GM23338 (cell line): ENCODE results near the gene MEF2D. TPM values are rescaled to one million over a fixed set of nuclear protein-coding genes. Genes with fewer than 3 reads are reported as not detected.

Experiments used
- ATAC-seq: fragments of 200-7000 bp; cut with Tn5 transposase; 3 replicates; pipeline ENCODE4 v1.9.1; 2020
- DNase-seq: peaks from one replicate; pipeline ENCODE4 v3.0.0-alpha.2; 2015; ENCODE audit warnings: low spot score
- H2AFZ ChIP-seq: fragments of 200-600 bp; sonication (generic); 2 replicates; pipeline ENCODE4 v1.8.0; 2016; ENCODE audit warnings: antibody characterized with exemption, mild to moderate bottlenecking, moderate library complexity
- H3F3A ChIP-seq: fragments of 200-600 bp; sonication (generic); replicated peaks from 2 replicates; pipeline ENCODE4 v1.8.0; 2017; ENCODE audit warnings: antibody characterized with exemption, mixed run types, low read depth
- H3K27ac ChIP-seq: fragments of 200-600 bp; sonication (generic); 2 replicates; pipeline ENCODE4 v1.6.1; 2016; ENCODE audit warnings: low read depth
- H3K27me3 ChIP-seq: fragments of 200-600 bp; sonication (generic); 2 replicates; pipeline ENCODE4 v1.8.0; 2016; ENCODE audit warnings: mild to moderate bottlenecking, mixed run types, moderate library complexity; ENCODE audit not compliant: insufficient read depth
- H3K36me3 ChIP-seq: fragments of 200-600 bp; sonication (generic); 2 replicates; pipeline ENCODE4 v1.8.0; 2016; ENCODE audit warnings: mild to moderate bottlenecking; ENCODE audit not compliant: insufficient read depth
- H3K4me1 ChIP-seq: fragments of 200-600 bp; sonication (generic); 2 replicates; pipeline ENCODE4 v1.8.0; 2016; ENCODE audit warnings: mild to moderate bottlenecking, moderate library complexity; ENCODE audit not compliant: insufficient read depth
- H3K4me2 ChIP-seq: fragments of 200-600 bp; sonication (generic); 2 replicates; pipeline ENCODE4 v1.7.1; 2017; ENCODE audit warnings: mixed run types
- H3K4me3 ChIP-seq: fragments of 200-600 bp; sonication (generic); 2 replicates; pipeline ENCODE4 v1.6.1; 2016; ENCODE audit warnings: mixed run types
- H3K79me2 ChIP-seq: fragments of 200-600 bp; sonication (generic); replicated peaks from 2 replicates; pipeline ENCODE4 v1.8.0; 2017; ENCODE audit warnings: mild to moderate bottlenecking; ENCODE audit not compliant: insufficient read depth
- H3K9me2 ChIP-seq: fragments of 200-600 bp; sonication (generic); 2 replicates; pipeline ENCODE4 v1.8.0; 2017; ENCODE audit not compliant: insufficient read depth
- H4K20me1 ChIP-seq: fragments of 200-600 bp; sonication (generic); replicated peaks from 2 replicates; pipeline ENCODE4 v1.8.0; 2017; ENCODE audit warnings: mild to moderate bottlenecking; ENCODE audit not compliant: insufficient read depth
- H3K27ac Mint-ChIP-seq: 2 replicates; pipeline ENCODE4 v1.8.0; 2020; ENCODE audit warnings: inconsistent platforms, mild to moderate bottlenecking, moderate library complexity, mixed read lengths
- H3K27me3 Mint-ChIP-seq: 3 replicates; pipeline ENCODE4 v1.8.0; 2022; ENCODE audit warnings: low read depth, mild to moderate bottlenecking, moderate library complexity, mixed read lengths, inconsistent platforms; ENCODE audit not compliant: insufficient read depth, poor library complexity
- H3K36me3 Mint-ChIP-seq: 3 replicates; pipeline ENCODE4 v1.8.0; 2021; ENCODE audit warnings: low read depth, mild to moderate bottlenecking, inconsistent platforms, moderate library complexity, mixed read lengths
- H3K4me1 Mint-ChIP-seq: 3 replicates; pipeline ENCODE4 v1.8.0; 2020; ENCODE audit warnings: mild to moderate bottlenecking, inconsistent platforms, mixed read lengths
- H3K4me3 Mint-ChIP-seq: 3 replicates; pipeline ENCODE4 v1.8.0; 2021; ENCODE audit warnings: moderate library complexity, mild to moderate bottlenecking, inconsistent platforms, mixed read lengths
- H3K9me3 Mint-ChIP-seq: 3 replicates; pipeline ENCODE4 v1.8.0; 2020; ENCODE audit warnings: moderate library complexity, mild to moderate bottlenecking, inconsistent platforms, mixed read lengths
- CREB1 ChIP-seq: fragments of 250-450 bp; sonication (Bioruptor Pico); IDR thresholded peaks from 2 replicates; pipeline ENCODE4 v1.5.0; 2020; ENCODE audit warnings: low read depth, mild to moderate bottlenecking, moderate library complexity
- EZH2phosphoT487 ChIP-seq: fragments of 200-600 bp; sonication (generic); IDR thresholded peaks from one replicate; pipeline ENCODE4 v1.8.1; 2018; ENCODE audit warnings: antibody characterized with exemption; ENCODE audit not compliant: unreplicated experiment
- JUNB ChIP-seq: IDR thresholded peaks from one replicate; pipeline ENCODE4 v1.6.1; 2016; ENCODE audit warnings: antibody characterized with exemption; ENCODE audit not compliant: unreplicated experiment
- NANOG ChIP-seq: IDR thresholded peaks from 2 replicates; pipeline ENCODE4 v1.6.1; 2016; ENCODE audit warnings: antibody characterized with exemption, borderline replicate concordance
- POLR2AphosphoS5 ChIP-seq: IDR thresholded peaks from 2 replicates; pipeline ENCODE4 v1.6.1; 2016; ENCODE audit warnings: antibody characterized with exemption, low read depth
- ZNF114 ChIP-seq: fragments of 250-450 bp; sonication (Bioruptor Pico); IDR thresholded peaks from 2 replicates; pipeline ENCODE4 v1.5.0; 2020; ENCODE audit warnings: mild to moderate bottlenecking, moderate library complexity
- ZNF331 ChIP-seq: fragments of 250-450 bp; sonication (Bioruptor Pico); IDR thresholded peaks from 2 replicates; pipeline ENCODE4 v1.5.0; 2020; ENCODE audit warnings: low read depth, mild to moderate bottlenecking, moderate library complexity
- polyA plus RNA-seq: library from polyadenylated mRNA; unstranded; fragments of >200 nt; fragmentation: Nextera tagmentation; extraction: Ambion mirVana; gene quantifications from 2 replicates; pipeline ENCODE4 v1.2.1, GENCODE V29; 2016
- total RNA-seq: library from RNA; depleted of rRNA; stranded (reverse); fragments of >200 nt; shearing (Covaris generic); gene quantifications from 2 replicates; pipeline ENCODE4 v1.2.3, GENCODE V29; 2014
- TF ChIP-seq, protein P1 (sequence below): IDR thresholded peaks from 2 replicates; pipeline ENCODE4 v1.6.1; 2016; ENCODE audit warnings: antibody characterized with exemption
- TF ChIP-seq, protein P2 (sequence below), 2 experiments: fragments of 200-600 bp in 1 of 2; sonication (generic) in 1 of 2; conservative IDR thresholded peaks; 2 replicates each; pipeline versions ENCODE4 v1.5.1 to v1.6.1; 2016 to 2017; ENCODE audit warnings: antibody characterized with exemption in 2 of 2, low read depth in 2 of 2, mild to moderate bottlenecking in 2 of 2, moderate library complexity in 1 of 2

Gene MEF2D
- total and polyA plus RNA-seq, 2 experiments from 2014 or later, result 10.6 to 15.5 TPM

DNA sequence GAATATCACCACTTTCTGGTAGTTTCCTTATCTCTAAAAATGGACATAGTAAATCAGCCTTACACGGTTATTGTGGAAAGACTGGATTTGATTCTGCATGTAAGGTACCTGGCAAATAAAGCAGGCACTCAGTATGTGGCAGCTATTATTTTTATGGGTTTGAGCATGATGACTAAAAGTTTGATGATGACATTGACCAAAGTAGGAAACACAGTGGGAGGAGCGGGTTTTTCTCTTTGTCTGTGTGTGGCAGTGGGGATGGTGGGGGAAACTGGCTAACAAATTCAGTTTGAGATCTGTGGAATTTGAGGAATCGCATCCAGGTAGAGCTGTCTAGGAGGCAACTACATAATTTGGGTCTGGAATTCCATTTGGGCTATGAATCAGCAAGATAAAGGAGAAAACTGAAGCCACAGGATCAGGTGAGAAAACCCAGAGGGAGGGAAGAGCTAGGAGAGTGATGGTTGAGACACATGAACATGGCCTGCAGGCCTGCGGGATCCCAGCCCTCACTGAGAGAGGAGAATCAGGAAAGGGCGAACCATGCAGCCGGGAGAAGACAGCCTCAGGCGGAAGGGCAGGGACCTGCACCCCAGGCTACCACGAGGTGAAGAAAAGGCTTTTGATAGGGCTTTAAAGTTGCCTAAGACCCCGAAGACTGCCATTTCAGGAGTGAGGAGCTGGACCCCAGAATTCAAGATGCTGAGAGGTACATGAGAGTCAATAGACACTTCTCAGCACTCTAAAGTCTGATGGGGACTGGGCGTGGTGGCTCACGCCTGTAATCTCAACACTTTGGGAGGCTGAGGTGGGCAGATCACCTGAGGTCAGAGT lies 52.2 kb downstream of the MEF2D start:
- H3K4me2 ChIP-seq, result no peak overlapping the region
- Mint-ChIP-seq H3K4me3 (no peak overlapping the region), H3K9me3 (no peaks in the 10 kb centered on the region), H3K36me3 (no peaks in the 10 kb centered on the region), H3K27me3 (peaks cover 7% of the 10 kb centered on the region), H3K4me1 (peaks cover 10% of the 10 kb centered on the region), H3K27ac (no peak overlapping the region)
- no peak overlapping the region for H3K27ac ChIP-seq
- DNase-seq (peak; percentile 52), ATAC-seq (no peak; the same call in 2 of the 3 replicates)
- peaks cover 15% of the 10 kb centered on the region for H3K27me3 ChIP-seq
- H3F3A ChIP-seq, result no peaks in the 10 kb centered on the region
- no peaks in the 10 kb centered on the region for H3K36me3 ChIP-seq
- H4K20me1 ChIP-seq, result no peaks in the 10 kb centered on the region
- TF ChIP-seq NANOG (no peak), ZNF331 (CRISPR knock-in tag) (no peak), ZNF114 (no peak), POLR2AphosphoS5 (no peak), CREB1 (no peak), JUNB (no peak), EZH2phosphoT487 (no peak)
- TF ChIP-seq, protein P1, sequence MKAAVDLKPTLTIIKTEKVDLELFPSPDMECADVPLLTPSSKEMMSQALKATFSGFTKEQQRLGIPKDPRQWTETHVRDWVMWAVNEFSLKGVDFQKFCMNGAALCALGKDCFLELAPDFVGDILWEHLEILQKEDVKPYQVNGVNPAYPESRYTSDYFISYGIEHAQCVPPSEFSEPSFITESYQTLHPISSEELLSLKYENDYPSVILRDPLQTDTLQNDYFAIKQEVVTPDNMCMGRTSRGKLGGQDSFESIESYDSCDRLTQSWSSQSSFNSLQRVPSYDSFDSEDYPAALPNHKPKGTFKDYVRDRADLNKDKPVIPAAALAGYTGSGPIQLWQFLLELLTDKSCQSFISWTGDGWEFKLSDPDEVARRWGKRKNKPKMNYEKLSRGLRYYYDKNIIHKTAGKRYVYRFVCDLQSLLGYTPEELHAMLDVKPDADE, result no peak
- peak overlapping the region; percentile 28 for H2AFZ ChIP-seq
- no peak overlapping the region for H3K4me3 ChIP-seq
- no peaks in the 10 kb centered on the region for H3K9me2 ChIP-seq
- H3K79me2 ChIP-seq, result no peaks in the 10 kb centered on the region
- peaks cover 6% of the 10 kb centered on the region; the same call in 1 of the 2 replicates for H3K4me1 ChIP-seq

DNA sequence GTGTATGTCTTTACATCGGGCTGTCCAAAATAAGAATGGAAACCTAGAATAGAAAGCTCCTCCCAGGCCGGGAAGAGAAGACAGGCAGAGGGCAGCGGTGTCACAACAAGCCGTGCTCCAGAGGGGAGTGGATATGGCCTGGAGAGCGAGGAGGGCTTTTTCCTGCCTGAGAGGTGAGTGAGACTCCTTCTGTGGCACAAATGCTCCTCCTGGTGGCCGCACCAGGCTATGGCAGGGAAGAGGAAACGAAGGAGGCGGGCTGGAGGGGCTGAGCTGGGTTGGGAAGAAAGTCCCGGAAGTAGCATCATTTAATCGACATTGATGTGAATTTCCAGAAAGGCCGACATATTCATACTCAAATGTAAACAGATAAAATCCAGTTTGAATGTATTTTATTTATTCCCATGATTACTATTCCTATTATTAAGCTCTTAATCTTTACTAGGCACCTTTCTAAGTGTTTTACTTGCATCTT lies 54.7 kb downstream of the MEF2D start:
- Histone ChIP-seq H3K27ac (no peak overlapping the region), H3K36me3 (no peaks in the 10 kb centered on the region), H3K79me2 (no peaks in the 10 kb centered on the region), H3K9me2 (no peaks in the 10 kb centered on the region), H3K4me3 (no peak overlapping the region), H3K4me2 (no peak overlapping the region), H2AFZ (no peak overlapping the region), H4K20me1 (peaks cover 2% of the 10 kb centered on the region; the same call in 1 of the 2 replicates), H3K4me1 (peaks cover 5% of the 10 kb centered on the region), H3F3A (peaks cover 6% of the 10 kb centered on the region; the same call in 1 of the 2 replicates), H3K27me3 (peaks cover 41% of the 10 kb centered on the region)
- H3K9me3 Mint-ChIP-seq, result no peaks in the 10 kb centered on the region
- H3K4me1 Mint-ChIP-seq, result peaks cover 10% of the 10 kb centered on the region
- ATAC-seq (peak; percentile 97), DNase-seq (peak; percentile 93)
- H3K36me3 Mint-ChIP-seq, result no peaks in the 10 kb centered on the region
- TF ChIP-seq CREB1 (peak; percentile 39; the same call in 1 of the 2 replicates), JUNB (no peak)
- TF ChIP-seq, protein P2, sequence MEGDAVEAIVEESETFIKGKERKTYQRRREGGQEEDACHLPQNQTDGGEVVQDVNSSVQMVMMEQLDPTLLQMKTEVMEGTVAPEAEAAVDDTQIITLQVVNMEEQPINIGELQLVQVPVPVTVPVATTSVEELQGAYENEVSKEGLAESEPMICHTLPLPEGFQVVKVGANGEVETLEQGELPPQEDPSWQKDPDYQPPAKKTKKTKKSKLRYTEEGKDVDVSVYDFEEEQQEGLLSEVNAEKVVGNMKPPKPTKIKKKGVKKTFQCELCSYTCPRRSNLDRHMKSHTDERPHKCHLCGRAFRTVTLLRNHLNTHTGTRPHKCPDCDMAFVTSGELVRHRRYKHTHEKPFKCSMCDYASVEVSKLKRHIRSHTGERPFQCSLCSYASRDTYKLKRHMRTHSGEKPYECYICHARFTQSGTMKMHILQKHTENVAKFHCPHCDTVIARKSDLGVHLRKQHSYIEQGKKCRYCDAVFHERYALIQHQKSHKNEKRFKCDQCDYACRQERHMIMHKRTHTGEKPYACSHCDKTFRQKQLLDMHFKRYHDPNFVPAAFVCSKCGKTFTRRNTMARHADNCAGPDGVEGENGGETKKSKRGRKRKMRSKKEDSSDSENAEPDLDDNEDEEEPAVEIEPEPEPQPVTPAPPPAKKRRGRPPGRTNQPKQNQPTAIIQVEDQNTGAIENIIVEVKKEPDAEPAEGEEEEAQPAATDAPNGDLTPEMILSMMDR (conservative IDR thresholded peaks at IDR 0.05; ENCODE audit: low read depth in 2 of 2), result peak; percentile 95 to 99
- peaks cover 33% of the 10 kb centered on the region for H3K27me3 Mint-ChIP-seq
- no peak overlapping the region for H3K4me3 Mint-ChIP-seq
- no peak overlapping the region for H3K27ac Mint-ChIP-seq
